Activated naive CD4-positive, alpha-beta T cell treated with anti-CD3 and anti-CD28 coated beads, Interleukin-2, amount 50 U/mL, for 72 hours (primary cell): ENCODE results near the gene CTNS. TPM values are rescaled to one million over a fixed set of nuclear protein-coding genes. Genes with fewer than 3 reads are reported as not detected.

Source experiments
- ATAC-seq, 2 donors: fragments of 150-1000 bp; cut with Tn5 transposase; 2 replicates each; pipeline ENCODE4 v1.10.0; 2021; ENCODE audit warnings: mild to moderate bottlenecking in 2 of 2, moderate library complexity in 2 of 2
- DNase-seq, 2 donors: peaks; one replicate each; pipeline ENCODE4 v3.0.0; 2021 to 2022; ENCODE audit warnings: low spot score in 2 of 2
- H3K27ac Mint-ChIP-seq, 2 donors: one replicate each; pipeline ENCODE4 v1.8.0; 2022; ENCODE audit warnings: mild to moderate bottlenecking in 2 of 2, mixed read lengths in 2 of 2
- H3K36me3 Mint-ChIP-seq, 2 donors: one replicate each; pipeline ENCODE4 v1.8.0; 2022; ENCODE audit warnings: mixed read lengths in 2 of 2
- H3K9me3 Mint-ChIP-seq, 2 donors: one replicate each; pipeline ENCODE4 v1.8.0; 2022; ENCODE audit warnings: mixed read lengths in 2 of 2
- total RNA-seq, 2 donors: library from RNA; stranded (reverse); gene quantifications; one replicate each; pipeline ENCODE4 v1.2.3, GENCODE V29; 2022

Gene CTNS
- total RNA-seq, 2 donors from 2014 or later: 4.9 to 8.7 TPM

DNA sequence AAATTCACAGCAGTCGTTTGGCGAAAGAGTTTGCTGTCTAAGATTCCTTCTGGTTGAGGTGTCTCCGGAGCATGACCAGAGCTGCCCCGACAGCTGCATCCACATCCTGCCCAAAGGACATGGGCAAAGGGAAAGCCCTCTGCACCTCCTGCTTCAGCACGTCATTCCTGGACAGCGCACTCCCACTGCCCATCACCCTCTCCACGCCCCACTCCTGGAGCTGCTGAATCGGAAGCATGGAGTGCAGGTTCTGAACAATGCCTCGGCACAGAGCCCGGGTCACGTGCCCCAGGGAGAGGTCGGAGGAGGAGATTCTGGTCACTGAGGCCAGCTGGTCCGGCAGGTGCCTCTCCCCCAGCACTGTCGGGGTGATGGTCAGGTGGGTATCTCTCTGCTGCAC lies 26.0 kb upstream of the CTNS start:
- ATAC-seq (no peak), DNase-seq (no peak)
- Mint-ChIP-seq H3K9me3 (no peaks in the 10 kb centered on the region), H3K36me3 (peaks cover 0 to 6% of the 10 kb centered on the region in 2 donors), H3K27ac (no peak overlapping the region)

DNA sequence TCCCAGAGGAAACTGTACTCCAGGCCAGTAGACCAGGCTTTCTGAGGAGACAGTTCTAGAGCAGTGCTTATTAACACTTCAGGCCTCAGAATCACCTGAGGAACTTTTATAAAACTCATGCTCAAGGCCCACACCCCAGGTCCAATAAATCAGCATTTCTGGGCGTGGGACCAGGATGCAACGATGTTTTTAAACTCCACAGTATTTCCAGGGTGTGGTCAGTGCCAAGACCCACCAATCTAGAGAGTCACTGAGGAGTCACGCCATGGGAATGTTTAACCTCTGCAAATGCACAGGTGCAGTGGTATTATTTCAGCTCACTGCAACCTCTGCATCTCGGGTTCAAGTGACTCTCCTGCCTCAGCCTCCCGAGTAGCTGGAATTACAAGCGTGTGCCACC lies 23.4 kb upstream of the CTNS start:
- Mint-ChIP-seq H3K27ac (no peak overlapping the region), H3K9me3 (peaks cover 0 to 6% of the 10 kb centered on the region in 2 donors), H3K36me3 (peaks cover 10 to 29% of the 10 kb centered on the region in 2 donors)
- no peak for DNase-seq
- no peak for ATAC-seq

DNA sequence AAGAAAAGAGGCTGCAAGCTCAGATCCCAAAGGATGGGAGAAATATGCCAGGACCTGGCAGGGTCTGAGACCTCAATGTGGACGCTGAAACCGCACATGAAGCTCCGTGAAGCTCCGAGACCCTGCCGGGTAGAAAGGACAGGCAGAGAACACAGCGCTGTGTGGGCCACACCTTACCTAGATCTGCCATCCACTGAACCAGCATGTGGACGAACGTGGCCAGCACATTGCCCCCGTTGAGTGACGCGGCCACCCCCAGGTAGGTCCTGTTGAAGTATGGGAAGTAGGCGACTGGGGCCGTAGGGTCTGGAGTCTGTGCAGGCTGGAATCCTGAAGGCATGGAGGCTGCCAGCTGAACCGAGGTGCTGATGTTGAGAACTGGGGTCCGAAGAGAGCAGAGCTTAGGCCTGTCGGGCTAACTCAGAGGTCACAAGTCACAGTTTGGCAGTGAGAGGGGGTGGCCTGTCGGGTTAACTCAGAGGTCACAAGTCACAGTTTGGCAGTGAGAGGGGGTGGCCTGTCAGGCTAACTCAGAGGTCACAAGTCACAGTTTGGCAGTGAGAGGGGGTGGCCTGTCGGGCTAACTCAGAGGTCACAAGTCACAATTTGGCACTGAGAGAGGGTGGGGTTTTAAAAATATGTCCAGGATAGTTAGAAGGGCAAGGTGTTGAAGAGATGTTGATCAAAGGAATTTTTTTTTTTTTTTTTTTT lies 21.2 kb upstream of the CTNS start:
- peaks cover 21 to 46% of the 10 kb centered on the region in 2 donors for H3K36me3 Mint-ChIP-seq
- peaks cover 0 to 6% of the 10 kb centered on the region in 2 donors for H3K9me3 Mint-ChIP-seq
- no peak for DNase-seq
- ATAC-seq: no peak
- no peak overlapping the region for H3K27ac Mint-ChIP-seq

DNA sequence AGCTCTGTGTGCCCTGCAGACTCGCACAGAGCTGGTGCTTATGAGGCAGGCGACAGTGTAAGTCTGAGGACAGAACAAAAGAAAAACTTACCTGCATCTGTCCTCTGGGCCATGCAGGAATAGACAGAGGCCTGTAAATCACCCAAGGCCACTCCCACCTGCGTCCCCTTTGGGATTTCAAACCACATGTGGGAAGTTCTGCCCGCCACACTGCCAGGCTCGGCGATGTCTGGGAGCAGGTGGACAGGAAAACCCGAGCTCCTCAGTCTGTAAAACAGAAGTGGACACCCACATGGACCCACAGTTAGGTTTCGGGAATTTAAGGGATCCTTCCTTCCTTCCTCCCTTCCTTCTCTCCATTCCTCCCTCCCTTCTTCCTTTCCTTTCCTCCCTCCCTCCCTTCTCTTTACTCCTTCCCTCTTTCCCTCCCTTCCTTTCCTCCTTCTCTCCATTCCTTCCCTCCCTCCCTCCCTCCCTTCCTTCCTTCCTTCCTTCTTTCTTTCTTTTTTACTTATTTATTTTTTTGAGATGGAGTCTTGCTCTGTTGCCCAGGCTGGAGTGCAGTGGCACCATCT lies 15.3 kb upstream of the CTNS start:
- H3K27ac Mint-ChIP-seq: peak overlapping the region in 1 of 2 donors; percentile 72
- peaks cover 21 to 38% of the 10 kb centered on the region in 2 donors for H3K36me3 Mint-ChIP-seq
- peaks cover 0 to 6% of the 10 kb centered on the region in 2 donors for H3K9me3 Mint-ChIP-seq
- ATAC-seq: no peak
- no peak for DNase-seq

DNA sequence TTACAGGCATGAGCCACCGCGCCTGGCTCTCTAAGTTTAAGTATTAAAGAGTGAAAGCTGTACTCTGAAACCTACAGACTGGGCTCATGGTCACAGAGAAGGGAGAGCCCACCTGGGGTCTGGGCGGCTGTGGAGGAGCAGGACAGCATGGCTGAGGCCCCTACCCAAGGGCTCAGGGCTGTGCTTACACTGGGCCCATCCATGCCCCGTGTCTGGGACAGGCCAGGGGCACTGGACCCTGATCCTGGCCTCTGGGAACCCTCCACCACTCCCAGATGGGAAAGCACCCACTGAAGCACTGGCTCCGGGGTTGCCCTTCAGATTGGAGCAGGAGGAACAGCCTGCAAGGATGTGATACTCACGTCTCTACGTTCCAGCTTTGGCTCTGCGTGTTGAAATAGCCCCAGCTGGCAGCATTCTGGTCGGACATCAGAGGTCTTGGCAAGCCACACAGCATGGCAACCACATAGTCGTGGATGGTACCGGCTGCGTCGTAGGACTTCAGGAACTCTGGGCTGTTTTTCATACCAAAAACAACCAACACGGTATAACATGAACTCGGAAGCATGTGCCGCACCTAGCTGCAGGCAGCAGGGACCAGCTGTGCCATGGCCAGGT lies 13.5 kb upstream of the CTNS start:
- ATAC-seq: no peak
- Mint-ChIP-seq H3K9me3 (no peaks in the 10 kb centered on the region), H3K27ac (no peak overlapping the region), H3K36me3 (peaks cover 11 to 29% of the 10 kb centered on the region in 2 donors)
- no peak for DNase-seq

DNA sequence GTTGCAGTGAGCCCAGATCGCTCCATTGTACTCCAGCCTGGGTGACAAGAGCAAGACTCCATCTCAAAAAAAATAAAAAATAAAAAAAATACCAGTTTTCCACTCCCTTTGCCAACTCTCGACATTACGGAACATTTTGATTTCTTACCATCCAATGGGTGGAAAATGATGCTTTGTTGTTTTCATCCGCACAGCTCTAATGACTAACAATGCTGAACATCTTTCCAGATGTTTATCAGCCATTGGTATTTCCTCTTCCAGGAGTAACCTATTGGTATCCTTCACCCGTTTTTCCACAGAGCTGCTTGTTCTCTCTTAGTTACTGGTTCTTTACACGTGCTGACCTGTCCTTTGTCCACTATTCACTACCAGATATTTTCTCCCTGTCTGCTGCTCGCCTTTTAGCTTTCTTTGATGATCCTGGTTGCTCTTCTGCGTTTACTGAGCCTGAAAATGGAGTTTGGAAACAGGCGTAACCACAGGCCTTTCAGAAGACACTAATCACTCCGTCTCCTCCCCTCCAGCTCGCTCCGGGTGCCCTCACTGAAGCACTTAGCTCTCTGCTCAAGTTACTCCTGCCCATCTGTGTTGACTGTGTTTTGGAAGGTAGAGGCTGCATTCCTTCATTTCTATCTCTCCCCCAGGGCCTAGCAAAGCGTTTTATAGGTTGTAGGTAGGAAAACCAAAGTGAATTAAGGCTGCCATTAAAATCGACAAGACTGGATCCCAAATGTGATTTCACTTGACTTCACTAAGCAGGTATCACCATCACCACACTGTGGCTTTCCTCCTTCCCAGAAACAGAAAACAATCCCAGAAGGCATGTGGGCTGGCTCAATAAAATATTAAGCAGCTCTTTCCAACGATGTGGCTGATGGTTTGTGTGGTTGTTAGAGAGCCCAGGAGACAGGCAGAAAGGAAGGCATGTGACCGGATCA lies 9.5 kb upstream of the CTNS start:
- no peak for ATAC-seq
- peaks cover 0 to 12% of the 10 kb centered on the region in 2 donors for H3K36me3 Mint-ChIP-seq
- DNase-seq: no peak
- H3K27ac Mint-ChIP-seq: no peak overlapping the region
- H3K9me3 Mint-ChIP-seq: no peaks in the 10 kb centered on the region

DNA sequence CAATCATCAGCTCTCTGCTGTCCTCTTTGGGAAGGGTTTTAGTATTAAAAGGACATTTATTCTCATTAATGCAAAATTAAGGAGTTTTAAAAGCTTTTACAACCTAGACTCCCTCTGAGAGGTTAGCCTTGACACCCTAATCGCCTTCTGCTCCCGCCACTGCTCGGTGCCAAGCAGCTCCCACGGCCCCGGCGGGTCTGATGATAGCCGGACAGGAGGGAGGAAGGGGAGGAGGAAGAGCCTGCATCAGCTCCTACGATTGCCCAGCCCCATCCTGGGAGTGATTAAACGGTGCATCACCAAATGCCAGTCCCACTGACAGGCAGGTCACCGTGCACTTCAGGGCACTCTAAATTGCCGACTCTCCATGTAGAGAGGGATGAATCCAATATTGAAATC lies 8.8 kb upstream of the CTNS start:
- no peaks in the 10 kb centered on the region for H3K9me3 Mint-ChIP-seq
- peaks cover 0 to 12% of the 10 kb centered on the region in 2 donors for H3K36me3 Mint-ChIP-seq
- ATAC-seq (no peak), DNase-seq (no peak)
- H3K27ac Mint-ChIP-seq: no peak overlapping the region

DNA sequence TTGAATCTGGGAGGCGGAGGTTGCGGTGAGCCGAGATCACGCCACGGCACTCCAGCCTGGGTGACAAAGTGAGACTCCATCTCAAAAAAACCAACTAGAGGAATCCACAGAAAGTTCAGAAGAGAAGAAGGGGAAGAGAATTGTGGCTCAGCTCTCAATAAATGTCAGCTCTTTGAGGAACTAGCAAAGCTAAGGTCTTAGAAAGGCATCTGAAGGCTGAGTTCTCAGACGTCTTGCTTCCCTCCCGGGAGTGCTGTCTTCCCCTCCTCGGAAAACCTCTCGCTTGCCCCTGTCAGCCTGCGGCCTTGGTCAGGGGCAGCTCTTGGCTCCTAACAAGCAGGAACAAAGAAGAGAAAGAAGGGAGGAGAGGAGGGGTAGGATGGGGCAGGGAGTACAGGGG lies 5.8 kb upstream of the CTNS start:
- Mint-ChIP-seq H3K27ac (no peak overlapping the region), H3K36me3 (peaks cover 0 to 12% of the 10 kb centered on the region in 2 donors), H3K9me3 (no peaks in the 10 kb centered on the region)
- DNase-seq (no peak), ATAC-seq (no peak)

DNA sequence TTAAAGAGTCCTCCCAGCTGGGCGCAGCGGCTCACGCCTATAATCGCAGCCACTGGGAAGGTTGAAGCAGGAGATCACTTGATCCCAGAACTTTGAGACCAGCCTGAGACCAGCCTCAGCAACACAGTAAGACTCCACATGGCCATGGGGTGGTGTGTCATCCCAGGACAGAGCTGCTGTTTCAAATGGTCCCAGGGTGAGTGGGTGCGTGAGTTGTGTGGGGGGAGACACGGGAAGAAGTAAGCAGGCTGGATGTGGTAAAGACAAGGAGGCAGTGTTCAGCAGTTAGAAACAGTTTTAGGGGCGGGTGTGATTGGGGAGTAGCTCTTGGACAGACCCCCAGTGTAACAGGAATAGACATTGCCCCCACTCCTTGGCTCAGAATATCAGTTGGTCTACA lies 4.3 kb upstream of the CTNS start:
- no peak for DNase-seq
- Mint-ChIP-seq H3K27ac (no peak overlapping the region), H3K9me3 (no peaks in the 10 kb centered on the region), H3K36me3 (peaks cover 0 to 7% of the 10 kb centered on the region in 2 donors)
- no peak for ATAC-seq

DNA sequence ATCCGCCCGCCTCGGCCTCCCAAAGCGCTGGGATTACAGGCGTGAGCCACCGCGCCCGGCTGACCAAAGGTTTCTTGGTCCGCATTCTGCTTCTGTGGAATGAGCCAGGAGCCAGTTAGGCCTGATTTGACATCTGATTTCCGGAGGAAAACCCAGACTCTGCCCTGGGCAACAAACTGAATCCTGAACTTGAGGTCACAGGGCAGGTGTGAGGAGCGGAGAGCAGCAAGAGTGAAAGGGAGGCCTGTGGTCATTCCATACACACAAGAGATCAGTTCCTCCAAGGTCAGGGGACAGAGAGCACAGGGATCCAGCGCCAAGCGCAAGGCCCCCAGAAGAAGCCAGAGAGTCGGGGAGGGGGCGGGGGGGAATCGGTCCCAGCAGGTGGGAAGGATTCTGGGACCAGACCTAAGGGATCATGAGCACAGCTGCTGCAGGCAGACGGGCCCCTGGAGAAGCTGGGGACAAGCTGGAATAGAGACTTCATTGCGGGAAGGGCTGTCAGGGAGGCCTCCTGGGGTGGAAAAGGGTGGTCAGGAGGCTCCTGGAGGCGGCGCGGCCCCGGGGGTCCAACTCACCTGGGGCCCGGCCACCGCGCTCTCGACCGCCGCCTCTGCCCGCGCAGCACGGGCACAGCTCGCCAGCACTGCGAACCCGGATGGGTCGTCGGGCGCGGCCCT lies 946 bp upstream of the CTNS start:
- no peak for DNase-seq
- ATAC-seq: no peak
- Mint-ChIP-seq H3K36me3 (no peaks in the 10 kb centered on the region), H3K9me3 (no peaks in the 10 kb centered on the region), H3K27ac (peak overlapping the region; percentile 11 to 62)

DNA sequence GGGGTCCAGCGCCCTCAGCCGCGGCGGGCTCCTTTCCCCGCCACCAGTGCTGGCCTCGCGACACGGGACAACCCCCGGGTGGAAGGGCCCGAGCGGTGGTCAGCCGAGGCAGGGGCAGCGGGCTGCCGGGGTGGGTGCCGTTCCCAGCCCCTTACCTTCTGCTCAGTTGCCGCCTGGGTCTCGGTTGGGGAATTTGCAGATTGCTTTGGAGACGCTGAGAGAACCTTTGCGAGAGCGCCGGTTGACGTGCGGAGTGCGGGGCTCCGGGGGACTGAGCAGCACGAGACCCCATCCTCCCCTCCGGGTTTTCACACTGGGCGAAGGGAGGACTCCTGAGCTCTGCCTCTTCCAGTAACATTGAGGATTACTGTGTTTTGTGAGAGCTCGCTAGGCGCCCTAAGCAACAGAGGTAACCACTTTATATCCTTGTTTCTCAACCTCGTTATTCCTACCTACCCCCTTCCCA lies 381 bp downstream of the CTNS start:
- H3K9me3 Mint-ChIP-seq: no peaks in the 10 kb centered on the region
- DNase-seq (peak in 1 of 2 donors; percentile 13), ATAC-seq (no peak)
- H3K36me3 Mint-ChIP-seq: no peaks in the 10 kb centered on the region
- peak overlapping the region in 1 of 2 donors; percentile 94 for H3K27ac Mint-ChIP-seq

DNA sequence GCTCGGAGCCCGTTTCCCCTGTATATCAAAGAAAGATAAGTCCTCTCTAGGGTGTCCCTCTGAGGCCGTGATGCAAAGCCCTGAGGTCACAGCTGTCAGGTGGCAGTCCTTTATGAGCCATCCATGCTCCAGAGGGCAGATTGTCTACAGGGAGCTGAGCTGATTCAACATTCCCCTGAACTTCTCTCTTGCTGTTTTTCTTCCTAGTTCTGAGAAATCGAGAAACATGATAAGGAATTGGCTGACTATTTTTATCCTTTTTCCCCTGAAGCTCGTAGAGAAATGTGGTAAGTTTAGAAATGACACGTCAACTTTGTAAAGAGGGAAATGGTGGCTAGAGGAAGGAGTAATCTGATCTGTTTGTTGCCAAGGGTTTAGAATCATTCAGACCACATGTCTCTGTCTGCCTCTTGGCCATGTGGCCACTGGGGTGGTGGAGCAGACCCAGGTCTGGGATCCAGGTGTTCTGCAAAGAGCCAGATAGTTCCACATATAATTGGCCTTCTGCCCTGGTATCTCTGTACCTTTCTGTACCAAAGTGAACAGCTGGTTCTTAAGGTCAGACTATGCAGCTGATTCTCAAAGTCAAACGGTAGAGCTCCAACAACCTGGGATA lies 3.5 kb downstream of the CTNS start:
- peak overlapping the region; percentile 78 to 85 for H3K27ac Mint-ChIP-seq
- DNase-seq: peak in 1 of 2 donors; percentile 31
- H3K36me3 Mint-ChIP-seq: no peaks in the 10 kb centered on the region
- ATAC-seq: peak; percentile 28 to 40
- H3K9me3 Mint-ChIP-seq: no peaks in the 10 kb centered on the region

DNA sequence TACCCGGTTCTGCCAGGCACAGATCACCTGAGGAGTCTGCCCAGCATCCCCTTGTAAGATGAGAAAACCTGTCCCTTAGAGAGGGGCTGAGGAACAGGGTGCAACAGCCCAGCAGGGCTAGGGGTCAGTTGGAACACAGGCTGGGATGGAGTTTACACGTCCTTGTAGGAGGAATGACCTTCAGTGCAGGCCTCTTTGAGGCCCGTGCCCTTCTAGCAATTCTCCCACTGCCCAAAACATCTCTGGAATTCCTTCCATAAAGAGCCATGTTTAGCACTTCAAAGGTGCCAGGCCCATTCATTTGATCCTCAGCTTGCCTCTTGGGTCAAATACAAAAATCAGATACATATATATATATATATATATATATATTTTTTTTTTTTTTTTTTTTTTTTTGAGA lies 4.5 kb downstream of the CTNS start:
- no peaks in the 10 kb centered on the region for H3K36me3 Mint-ChIP-seq
- H3K27ac Mint-ChIP-seq: no peak overlapping the region
- H3K9me3 Mint-ChIP-seq: no peaks in the 10 kb centered on the region
- DNase-seq: no peak
- ATAC-seq: no peak

DNA sequence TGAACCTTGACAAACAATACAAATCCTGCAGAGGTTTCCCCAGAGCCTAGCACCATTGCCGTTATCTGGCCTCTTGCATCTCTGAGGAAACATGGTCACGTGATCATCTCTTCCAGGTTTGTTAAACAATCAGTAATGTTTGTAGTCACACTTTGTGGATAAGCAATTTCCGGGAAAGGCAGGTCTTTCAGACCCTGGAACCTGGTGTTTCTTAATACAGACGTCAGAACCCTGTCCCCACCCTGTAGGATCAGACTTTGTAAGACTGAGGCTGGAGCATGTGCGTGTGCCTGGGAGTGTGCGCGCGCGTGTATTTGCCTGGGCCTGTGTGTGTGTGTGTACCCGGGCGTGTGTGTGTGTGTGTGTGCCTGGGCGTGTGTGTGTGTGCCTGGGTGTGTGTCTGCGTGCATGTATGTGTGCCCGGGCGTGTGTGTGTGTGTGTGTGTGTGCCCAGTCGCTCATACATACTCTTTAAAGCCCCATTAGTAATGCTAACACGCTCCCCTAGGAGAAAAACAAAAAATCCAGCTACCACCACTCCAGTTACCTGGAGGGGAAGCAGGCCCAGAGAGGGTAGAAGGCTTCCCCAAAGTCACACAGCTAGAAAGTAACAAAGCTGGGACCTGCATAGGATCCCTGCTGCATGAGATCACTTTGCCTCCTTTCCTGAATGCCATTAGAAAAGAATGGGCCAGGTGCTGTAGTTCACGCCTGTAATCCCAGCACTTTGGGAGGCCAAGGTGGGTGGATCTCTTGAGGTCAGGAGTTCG lies 5.3 kb downstream of the CTNS start:
- DNase-seq: no peak
- ATAC-seq: no peak
- no peaks in the 10 kb centered on the region for H3K36me3 Mint-ChIP-seq
- H3K27ac Mint-ChIP-seq: no peak overlapping the region
- no peaks in the 10 kb centered on the region for H3K9me3 Mint-ChIP-seq

DNA sequence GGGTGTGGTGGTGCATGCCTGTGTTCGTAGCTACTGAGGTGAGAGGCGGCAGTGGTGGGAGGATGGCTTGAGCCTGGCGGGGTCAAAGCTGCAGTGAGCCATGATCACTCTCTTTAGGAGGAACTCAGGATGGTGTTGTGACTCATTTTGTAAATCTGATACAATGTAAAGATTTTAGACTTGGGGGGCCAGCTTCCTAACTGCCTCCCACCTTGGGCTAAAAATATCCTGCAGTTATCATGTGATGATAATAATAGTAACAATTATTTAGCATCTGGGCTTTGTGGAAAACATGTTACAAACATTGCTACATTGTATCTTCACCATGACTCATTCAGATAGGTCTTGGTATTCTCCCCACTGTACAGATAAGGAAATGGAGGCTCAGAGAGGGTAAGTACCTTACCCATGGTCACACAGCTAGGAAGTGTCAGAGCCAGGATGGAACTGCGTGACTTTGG lies 7.4 kb downstream of the CTNS start:
- DNase-seq: no peak

More for the DNA sequence above, 7.4 kb downstream of the CTNS start:
- H3K9me3 Mint-ChIP-seq: no peaks in the 10 kb centered on the region
- peak overlapping the region in 1 of 2 donors; percentile 60 for H3K27ac Mint-ChIP-seq
- H3K36me3 Mint-ChIP-seq: no peaks in the 10 kb centered on the region
- ATAC-seq: peak in 1 of 2 donors; percentile 83
